GM12892 (cell line): ENCODE results near the gene RIPOR2.

Source experiments
- POLR2A ChIP-seq: IDR thresholded peaks from 2 replicates; pipeline ENCODE4 v1.6.1; 2011; ENCODE audit warnings: low read depth, low read length, control low read depth
- POLR2AphosphoS5 ChIP-seq: IDR thresholded peaks from 2 replicates; pipeline ENCODE4 v1.6.1; 2011; ENCODE audit warnings: low read depth, low read length, control low read depth

- TF ChIP-seq POLR2A (no peak), POLR2AphosphoS5 (no peak)
Measured at GRCh38 chr6:24858177-24858653, 77.5 kb downstream of the RIPOR2 start.
